ENCODE results near the gene COLGALT1. TPM values are rescaled to one million over a fixed set of nuclear protein-coding genes. Genes with fewer than 3 reads are reported as not detected.

COLGALT1 gene
- total and polyA plus RNA-seq, 9 of the 15 experiments (the other 6 are each of a cell fraction or from before 2014, with no cell fraction given) = 4.9 to 119 (median 82.6) TPM

DNA sequence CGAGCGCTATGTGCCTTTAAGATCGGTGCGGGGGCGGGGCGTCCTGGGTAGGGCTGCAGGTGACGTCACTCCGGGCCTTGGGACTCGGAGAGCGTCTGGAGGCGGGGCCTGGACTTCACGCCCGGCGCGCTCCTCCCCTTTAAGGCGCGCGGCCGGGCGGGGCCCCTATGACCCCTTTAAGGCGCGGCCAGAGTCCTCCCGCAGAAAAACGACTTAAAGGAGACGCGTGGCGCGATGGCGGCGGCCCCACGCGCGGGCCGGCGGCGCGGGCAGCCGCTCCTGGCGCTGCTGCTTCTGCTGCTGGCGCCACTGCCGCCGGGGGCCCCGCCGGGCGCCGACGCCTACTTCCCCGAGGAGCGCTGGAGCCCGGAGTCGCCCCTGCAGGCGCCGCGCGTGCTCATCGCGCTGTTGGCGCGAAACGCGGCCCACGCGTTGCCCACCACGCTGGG lies at the start of gene COLGALT1 (continued):
- no peak for TF ChIP-seq KDM2B (CRISPR knock-in tag; IDR thresholded peaks at IDR 0.05)
- TF ChIP-seq DIDO1 (tag; IDR thresholded peaks at IDR 0.05; ENCODE audit: low read depth) = no peak
- TF ChIP-seq CSDE1 (IDR thresholded peaks at IDR 0.05) = no peak
- TF ChIP-seq EP400 (IDR thresholded peaks at IDR 0.05) = peak; percentile 66; the same call in 1 of the 2 replicates
- no peak for TF ChIP-seq ZNF764 (CRISPR knock-in tag; IDR thresholded peaks at IDR 0.05; ENCODE audit: low read depth)
- TF ChIP-seq, protein P1, sequence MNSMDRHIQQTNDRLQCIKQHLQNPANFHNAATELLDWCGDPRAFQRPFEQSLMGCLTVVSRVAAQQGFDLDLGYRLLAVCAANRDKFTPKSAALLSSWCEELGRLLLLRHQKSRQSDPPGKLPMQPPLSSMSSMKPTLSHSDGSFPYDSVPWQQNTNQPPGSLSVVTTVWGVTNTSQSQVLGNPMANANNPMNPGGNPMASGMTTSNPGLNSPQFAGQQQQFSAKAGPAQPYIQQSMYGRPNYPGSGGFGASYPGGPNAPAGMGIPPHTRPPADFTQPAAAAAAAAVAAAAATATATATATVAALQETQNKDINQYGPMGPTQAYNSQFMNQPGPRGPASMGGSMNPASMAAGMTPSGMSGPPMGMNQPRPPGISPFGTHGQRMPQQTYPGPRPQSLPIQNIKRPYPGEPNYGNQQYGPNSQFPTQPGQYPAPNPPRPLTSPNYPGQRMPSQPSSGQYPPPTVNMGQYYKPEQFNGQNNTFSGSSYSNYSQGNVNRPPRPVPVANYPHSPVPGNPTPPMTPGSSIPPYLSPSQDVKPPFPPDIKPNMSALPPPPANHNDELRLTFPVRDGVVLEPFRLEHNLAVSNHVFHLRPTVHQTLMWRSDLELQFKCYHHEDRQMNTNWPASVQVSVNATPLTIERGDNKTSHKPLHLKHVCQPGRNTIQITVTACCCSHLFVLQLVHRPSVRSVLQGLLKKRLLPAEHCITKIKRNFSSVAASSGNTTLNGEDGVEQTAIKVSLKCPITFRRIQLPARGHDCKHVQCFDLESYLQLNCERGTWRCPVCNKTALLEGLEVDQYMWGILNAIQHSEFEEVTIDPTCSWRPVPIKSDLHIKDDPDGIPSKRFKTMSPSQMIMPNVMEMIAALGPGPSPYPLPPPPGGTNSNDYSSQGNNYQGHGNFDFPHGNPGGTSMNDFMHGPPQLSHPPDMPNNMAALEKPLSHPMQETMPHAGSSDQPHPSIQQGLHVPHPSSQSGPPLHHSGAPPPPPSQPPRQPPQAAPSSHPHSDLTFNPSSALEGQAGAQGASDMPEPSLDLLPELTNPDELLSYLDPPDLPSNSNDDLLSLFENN (IDR thresholded peaks at IDR 0.05; ENCODE audit: low read depth in 2 of 2, low read length in 2 of 2) = 0 out of 4 replicates have a peak, but pooled peaks of 1 of the 2 experiments have one; percentile 6
- TF ChIP-seq CXXC5 (CRISPR knock-in tag; IDR thresholded peaks at IDR 0.05) = peak; percentile 88
- TF ChIP-seq HNRNPUL1 (IDR thresholded peaks at IDR 0.05; ENCODE audit: low read length) = no peak
- TF ChIP-seq TBL1XR1 (IDR thresholded peaks at IDR 0.05; ENCODE audit: low read length in 2 of 2) = no peak
- no peak for TF ChIP-seq CHD1 (IDR thresholded peaks at IDR 0.05; ENCODE audit: low read length)
- TF ChIP-seq, protein P2, sequence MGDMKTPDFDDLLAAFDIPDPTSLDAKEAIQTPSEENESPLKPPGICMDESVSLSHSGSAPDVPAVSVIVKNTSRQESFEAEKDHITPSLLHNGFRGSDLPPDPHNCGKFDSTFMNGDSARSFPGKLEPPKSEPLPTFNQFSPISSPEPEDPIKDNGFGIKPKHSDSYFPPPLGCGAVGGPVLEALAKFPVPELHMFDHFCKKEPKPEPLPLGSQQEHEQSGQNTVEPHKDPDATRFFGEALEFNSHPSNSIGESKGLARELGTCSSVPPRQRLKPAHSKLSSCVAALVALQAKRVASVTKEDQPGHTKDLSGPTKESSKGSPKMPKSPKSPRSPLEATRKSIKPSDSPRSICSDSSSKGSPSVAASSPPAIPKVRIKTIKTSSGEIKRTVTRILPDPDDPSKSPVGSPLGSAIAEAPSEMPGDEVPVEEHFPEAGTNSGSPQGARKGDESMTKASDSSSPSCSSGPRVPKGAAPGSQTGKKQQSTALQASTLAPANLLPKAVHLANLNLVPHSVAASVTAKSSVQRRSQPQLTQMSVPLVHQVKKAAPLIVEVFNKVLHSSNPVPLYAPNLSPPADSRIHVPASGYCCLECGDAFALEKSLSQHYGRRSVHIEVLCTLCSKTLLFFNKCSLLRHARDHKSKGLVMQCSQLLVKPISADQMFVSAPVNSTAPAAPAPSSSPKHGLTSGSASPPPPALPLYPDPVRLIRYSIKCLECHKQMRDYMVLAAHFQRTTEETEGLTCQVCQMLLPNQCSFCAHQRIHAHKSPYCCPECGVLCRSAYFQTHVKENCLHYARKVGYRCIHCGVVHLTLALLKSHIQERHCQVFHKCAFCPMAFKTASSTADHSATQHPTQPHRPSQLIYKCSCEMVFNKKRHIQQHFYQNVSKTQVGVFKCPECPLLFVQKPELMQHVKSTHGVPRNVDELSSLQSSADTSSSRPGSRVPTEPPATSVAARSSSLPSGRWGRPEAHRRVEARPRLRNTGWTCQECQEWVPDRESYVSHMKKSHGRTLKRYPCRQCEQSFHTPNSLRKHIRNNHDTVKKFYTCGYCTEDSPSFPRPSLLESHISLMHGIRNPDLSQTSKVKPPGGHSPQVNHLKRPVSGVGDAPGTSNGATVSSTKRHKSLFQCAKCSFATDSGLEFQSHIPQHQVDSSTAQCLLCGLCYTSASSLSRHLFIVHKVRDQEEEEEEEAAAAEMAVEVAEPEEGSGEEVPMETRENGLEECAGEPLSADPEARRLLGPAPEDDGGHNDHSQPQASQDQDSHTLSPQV (IDR thresholded peaks at IDR 0.05) = peak; percentile 42; the same call in 1 of the 2 replicates
- TF ChIP-seq ZBED1 (IDR thresholded peaks at IDR 0.05) = no peak
- TF ChIP-seq BMI1 (IDR thresholded peaks at IDR 0.05; ENCODE audit: low read length) = no peak
- no peak for TF ChIP-seq NFE2 (IDR thresholded peaks at IDR 0.05; ENCODE audit: low read depth)
- TF ChIP-seq PML (IDR thresholded peaks at IDR 0.05; ENCODE audit: low read length) = no peak
- no peak for TF ChIP-seq HDAC8 (tag; IDR thresholded peaks at IDR 0.05)
- no peak for TF ChIP-seq POLR2B (IDR thresholded peaks at IDR 0.05; ENCODE audit: low read depth, partially characterized antibody)
- TF ChIP-seq ZNF224 (CRISPR knock-in tag; IDR thresholded peaks at IDR 0.05) = no peak
- no peak for TF ChIP-seq TGIF2 (CRISPR knock-in tag; IDR thresholded peaks at IDR 0.05)
- TF ChIP-seq KHSRP (IDR thresholded peaks at IDR 0.05) = no peak; the same call in 1 of the 2 replicates
- TF ChIP-seq KDM5B (IDR thresholded peaks at IDR 0.05; ENCODE audit: insufficient replicate concordance, low read depth, low read length) = peak; percentile 34
- no peak for TF ChIP-seq POLR3A (IDR thresholded peaks at IDR 0.05; ENCODE audit: borderline replicate concordance, extremely low read depth, insufficient read depth, insufficient read length)
- no peak for TF ChIP-seq FOXA3 (CRISPR knock-in tag; conservative IDR thresholded peaks at IDR 0.05 in 1 of 2, IDR thresholded peaks at IDR 0.05 in 1 of 2)

Measured in K562 (cell line).